ENCODE measurements around the gene KIN. TPM values are rescaled to one million over a fixed set of nuclear protein-coding genes. Genes with fewer than 3 reads are reported as not detected.

Gene KIN, protein sequence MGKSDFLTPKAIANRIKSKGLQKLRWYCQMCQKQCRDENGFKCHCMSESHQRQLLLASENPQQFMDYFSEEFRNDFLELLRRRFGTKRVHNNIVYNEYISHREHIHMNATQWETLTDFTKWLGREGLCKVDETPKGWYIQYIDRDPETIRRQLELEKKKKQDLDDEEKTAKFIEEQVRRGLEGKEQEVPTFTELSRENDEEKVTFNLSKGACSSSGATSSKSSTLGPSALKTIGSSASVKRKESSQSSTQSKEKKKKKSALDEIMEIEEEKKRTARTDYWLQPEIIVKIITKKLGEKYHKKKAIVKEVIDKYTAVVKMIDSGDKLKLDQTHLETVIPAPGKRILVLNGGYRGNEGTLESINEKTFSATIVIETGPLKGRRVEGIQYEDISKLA
- 3.2 and 6.1 TPM in 2 replicates for total RNA-seq

DNA sequence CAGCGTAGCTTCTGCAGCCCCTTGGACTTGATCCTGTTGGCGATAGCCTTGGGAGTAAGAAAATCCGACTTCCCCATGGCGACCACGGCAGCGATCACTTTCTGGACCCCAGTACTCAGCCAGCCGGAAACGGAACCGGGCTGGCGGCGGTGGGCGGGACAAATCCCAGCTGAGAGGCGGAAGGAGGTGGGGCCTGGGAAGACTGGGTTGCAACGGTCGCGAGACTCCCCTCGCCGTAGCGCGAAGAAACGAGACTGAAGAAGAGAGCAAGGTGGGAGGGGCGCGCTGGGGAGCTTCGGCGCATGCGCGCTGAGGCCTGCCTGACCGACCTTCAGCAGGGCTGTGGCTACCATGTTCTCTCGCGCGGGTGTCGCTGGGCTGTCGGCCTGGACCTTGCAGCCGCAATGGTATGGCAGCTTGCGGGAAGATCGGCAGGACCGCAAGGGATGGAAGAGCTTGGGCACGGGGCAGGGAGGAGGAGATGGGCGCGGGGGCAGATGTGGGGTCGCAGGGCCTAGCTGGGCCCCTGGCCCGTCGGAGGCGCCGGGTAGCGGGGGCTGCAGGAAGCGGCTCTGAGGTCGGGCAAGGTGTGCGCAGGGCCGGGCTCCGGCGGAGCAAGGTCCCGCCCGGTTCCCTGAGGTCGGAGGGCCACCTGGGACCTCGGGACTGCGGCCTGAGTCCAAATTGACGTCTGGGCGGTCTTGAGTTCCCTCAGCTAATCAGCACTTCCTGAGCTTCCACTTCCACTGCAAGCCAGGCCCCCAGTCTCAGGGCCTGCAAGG is at the start of gene KIN, which contains the start of gene ATP5F1C:
Gene KIN (minus strand): TSS at position 137 of the 782 bp plus-strand sequence. CDS start 60 bp downstream, at position 77.
Gene ATP5F1C (plus strand): TSS at position 321 of the 782 bp plus-strand sequence. CDS start 31 bp downstream, at position 352.

DNA sequence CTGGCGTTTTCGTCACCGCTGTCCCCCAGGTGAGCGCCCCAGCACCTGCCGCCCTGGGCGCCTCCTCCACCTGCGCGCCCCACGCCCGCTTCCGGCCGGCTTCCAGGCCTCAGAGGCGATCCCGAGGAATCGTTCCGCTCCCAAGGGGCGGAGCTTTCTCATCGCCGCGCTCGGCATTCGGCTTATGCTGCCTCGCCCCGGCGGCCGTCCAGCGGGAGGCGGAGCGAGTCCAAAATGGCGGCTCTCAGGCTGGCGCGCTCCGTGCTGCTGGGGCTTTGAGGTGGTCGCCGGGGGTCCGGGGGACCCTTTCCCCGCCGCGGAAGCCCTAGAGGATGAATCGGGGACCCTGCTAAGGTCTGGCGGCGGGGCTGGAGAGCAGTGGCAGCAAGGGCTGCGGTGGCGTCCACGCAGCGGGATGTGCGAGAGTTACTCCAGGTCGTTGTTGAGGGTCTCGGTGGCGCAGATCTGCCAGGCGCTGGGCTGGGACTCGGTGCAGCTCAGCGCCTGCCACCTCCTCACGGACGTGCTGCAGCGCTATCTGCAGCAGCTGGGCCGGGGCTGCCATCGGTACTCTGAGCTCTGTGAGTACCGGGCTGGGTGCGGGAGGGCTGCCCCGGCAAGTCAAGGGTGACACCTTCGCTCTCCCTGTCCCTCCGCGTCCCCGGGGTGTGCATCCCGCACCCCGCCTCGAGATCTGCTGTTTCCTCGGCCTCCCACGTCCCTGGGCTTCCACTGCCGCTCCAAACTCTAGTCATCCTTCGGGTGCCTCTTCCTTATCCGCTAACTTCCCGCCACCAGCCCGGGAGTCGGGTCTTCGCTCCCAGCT is 30.7 kb upstream of the KIN start, which contains the start of gene TAF3:
Gene TAF3 (plus strand): TSS at position 211 of the 826 bp plus-strand sequence. CDS start 205 bp downstream, at position 416.

DNA sequence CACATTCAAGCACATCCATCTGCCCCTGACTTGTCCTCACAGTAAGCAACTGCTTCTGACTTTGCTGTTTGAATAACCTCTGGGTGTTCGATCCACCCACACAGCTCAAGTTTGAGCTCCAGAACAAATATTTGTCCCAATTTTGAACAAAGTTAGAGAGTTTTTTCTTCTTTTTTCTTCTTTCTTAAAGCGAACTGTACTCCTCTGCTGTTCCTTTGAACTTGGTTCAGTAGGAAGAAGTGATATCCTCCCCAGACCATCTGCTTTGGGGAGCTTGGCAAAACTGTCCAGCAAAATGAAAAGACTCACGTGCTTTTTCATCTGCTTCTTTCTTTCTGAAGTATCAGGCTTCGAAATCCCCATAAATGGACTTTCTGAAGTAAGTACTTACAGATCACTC is 84.7 kb downstream of the KIN start, which contains the start of gene ITIH2:
Gene ITIH2 (plus strand): TSS at position 177 of the 400 bp plus-strand sequence. CDS start 119 bp downstream, at position 296.

Other genes starting within 250 kb of the KIN start
- gene ITIH5, start 121.0 kb downstream of the KIN start, total RNA-seq: 1.8 and 2.6 TPM in 2 replicates
- not detected in 2 replicates for gene ITIH2, start 84.7 kb downstream of the KIN start, total RNA-seq
- gene ATP5F1C, start 184 bp upstream of the KIN start, total RNA-seq: 234 and 238 TPM in 2 replicates
- 1.1 and 2.1 TPM in 2 replicates for gene TAF3, start 30.5 kb upstream of the KIN start, total RNA-seq

Data from bladder microvascular endothelial cell (primary cell).